Measurements from ENCODE around the gene LRRTM4. TPM values are rescaled to one million over a fixed set of nuclear protein-coding genes. Genes with fewer than 3 reads are reported as not detected.
"Not testable (repeated sequence)": the region's sequence is repeated elsewhere in the genome, so short reads cannot be mapped to it uniquely, and the experiment has no call there.

The LRRTM4 gene
- total RNA-seq, 4 donors from 2014 or later: 0.51 TPM; not detected in 3

GRCh38 chr2:76813084-76813483 is 709.1 kb downstream of the LRRTM4 start:
- no peak for TF ChIP-seq POLR2A (IDR thresholded peaks at IDR 0.05)
- no peak for TF ChIP-seq CTCF (IDR thresholded peaks at IDR 0.05)
- no peak overlapping the region for H3K4me3 ChIP-seq (ENCODE audit: low read depth, poor library complexity, severe bottlenecking)
- WGBS, 2 donors: 83 to 91% methylated on average over 1 of the region's 1 CpG
- no peak for DNase-seq (ENCODE audit: low spot score in 2 of 2)
- intact Hi-C loops (cut with DNase I; ENCODE audit: low total_unique reads): no loop called here

GRCh38 chr2:76812156-76812555 is 710.0 kb downstream of the LRRTM4 start:
- TF ChIP-seq POLR2A (IDR thresholded peaks at IDR 0.05) (no peak), CTCF (IDR thresholded peaks at IDR 0.05) (no peak)
- H3K4me3 ChIP-seq (ENCODE audit: low read depth, poor library complexity, severe bottlenecking): no peak overlapping the region
- DNase-seq (ENCODE audit: low spot score in 2 of 2): no peak
- intact Hi-C loops (cut with DNase I; ENCODE audit: low total_unique reads): no loop called here

GRCh38 chr2:76809136-76809535 is 713.0 kb downstream of the LRRTM4 start:
- DNase-seq (ENCODE audit: low spot score in 2 of 2): no peak
- WGBS, 2 donors: 64 to 65% methylated on average over 1 of the region's 1 CpG
- intact Hi-C loops (cut with DNase I; ENCODE audit: low total_unique reads): no loop called here
- no peak overlapping the region for H3K4me3 ChIP-seq (ENCODE audit: low read depth, poor library complexity, severe bottlenecking)
- TF ChIP-seq POLR2A (IDR thresholded peaks at IDR 0.05) (no peak), CTCF (IDR thresholded peaks at IDR 0.05) (no peak)

GRCh38 chr2:76808732-76809131 is 713.4 kb downstream of the LRRTM4 start:
- no peak overlapping the region for H3K4me3 ChIP-seq (ENCODE audit: low read depth, poor library complexity, severe bottlenecking)
- TF ChIP-seq POLR2A (IDR thresholded peaks at IDR 0.05): no peak
- intact Hi-C loops (cut with DNase I; ENCODE audit: low total_unique reads): no loop called here
- WGBS, 2 donors: 2% methylated on average over 1 of the region's 1 CpG
- DNase-seq (ENCODE audit: low spot score in 2 of 2): no peak

- DNase-seq (ENCODE audit: low spot score in 2 of 2): no peak
- intact Hi-C loops (cut with DNase I; ENCODE audit: low total_unique reads): no loop called here
- TF ChIP-seq CTCF (IDR thresholded peaks at IDR 0.05) (no peak), POLR2A (IDR thresholded peaks at IDR 0.05) (no peak)
- WGBS, 2 donors: 79 to 84% methylated on average over 4 of the region's 4 CpGs
- no peak overlapping the region for H3K4me3 ChIP-seq (ENCODE audit: low read depth, poor library complexity, severe bottlenecking)
These were observed 728.4 kb downstream of the LRRTM4 start for GRCh38 chr2:76793647-76794334.

GRCh38 chr2:76781313-76781712 is 740.9 kb downstream of the LRRTM4 start:
- DNase-seq (ENCODE audit: low spot score in 2 of 2); H3K4me3 ChIP-seq (ENCODE audit: low read depth, poor library complexity, severe bottlenecking); intact Hi-C loops (cut with DNase I; ENCODE audit: low total_unique reads): not testable (repeated sequence)
- 92% methylated on average over 22 of the region's 22 CpGs for WGBS, 2 donors

GRCh38 chr2:76763276-76763675 is 758.9 kb downstream of the LRRTM4 start:
- DNase-seq (ENCODE audit: low spot score in 2 of 2): no peak
- H3K4me3 ChIP-seq (ENCODE audit: low read depth, poor library complexity, severe bottlenecking): no peak overlapping the region
- intact Hi-C loops (cut with DNase I; ENCODE audit: low total_unique reads): no loop called here
- TF ChIP-seq CTCF (IDR thresholded peaks at IDR 0.05): no peak
- no peak for TF ChIP-seq POLR2A (IDR thresholded peaks at IDR 0.05)
- 81 to 82% methylated on average over 2 of the region's 2 CpGs for WGBS, 2 donors

Data from lower leg skin (tissue), 4 donors.